Astrocyte (in vitro differentiated cells and primary cell): ENCODE data around the gene HLF. TPM values are rescaled to one million over a fixed set of nuclear protein-coding genes. Genes with fewer than 3 reads are reported as not detected.

Experiments used
- DNase-seq: peaks from one replicate; pipeline ENCODE4 v3.0.0-alpha.2; 2010; ENCODE audit warnings: low read depth
- FAIRE-seq: peaks from 2 replicates; lab custom pipeline; 2011; peaks lifted over from hg19 to GRCh38; lab: Jason Lieb, UNC
- H2AFZ ChIP-seq: 2 replicates; pipeline ENCODE4 v1.6.0; 2012; ENCODE audit warnings: low read depth, low read length, inconsistent platforms
- H3K27ac ChIP-seq: 2 replicates; pipeline ENCODE4 v1.5.1; 2011; ENCODE audit warnings: low read depth, low read length, inconsistent platforms
- H3K27me3 ChIP-seq: 2 replicates; pipeline ENCODE4 v1.6.0; 2011; ENCODE audit warnings: low read length, inconsistent platforms; ENCODE audit not compliant: insufficient read depth
- H3K36me3 ChIP-seq: 2 replicates; pipeline ENCODE4 v1.5.1; 2011; ENCODE audit warnings: low read length, inconsistent platforms; ENCODE audit not compliant: insufficient read depth
- H3K4me1 ChIP-seq: 2 replicates; pipeline ENCODE4 v1.5.1; 2011; ENCODE audit warnings: low read length, inconsistent platforms; ENCODE audit not compliant: insufficient read depth
- H3K4me2 ChIP-seq: 2 replicates; pipeline ENCODE4 v1.6.0; 2012; ENCODE audit warnings: low read length, inconsistent platforms
- H3K4me3 ChIP-seq: 2 replicates; pipeline ENCODE4 v1.5.1; 2011; ENCODE audit warnings: low read depth, mild to moderate bottlenecking, low read length, inconsistent platforms; ENCODE audit not compliant: insufficient read depth
- H3K79me2 ChIP-seq: 2 replicates; pipeline ENCODE4 v1.6.0; 2012; ENCODE audit warnings: mild to moderate bottlenecking, low read length, inconsistent platforms; ENCODE audit not compliant: insufficient read depth
- H3K9ac ChIP-seq: 2 replicates; pipeline ENCODE4 v1.6.0; 2012; ENCODE audit warnings: mild to moderate bottlenecking, low read length, inconsistent platforms
- H3K9me3 ChIP-seq: 2 replicates; pipeline ENCODE4 v1.5.1; 2012; ENCODE audit warnings: low read depth, mild to moderate bottlenecking, low read length, inconsistent platforms; ENCODE audit not compliant: insufficient read depth
- H4K20me1 ChIP-seq: 2 replicates; pipeline ENCODE4 v1.6.0; 2012; ENCODE audit warnings: low read length, inconsistent platforms; ENCODE audit not compliant: insufficient read depth
- H3K27ac Mint-ChIP-seq: one replicate; pipeline ENCODE4 v1.8.0; 2021; ENCODE audit warnings: mild to moderate bottlenecking, mixed read lengths; ENCODE audit not compliant: unreplicated experiment
- H3K27me3 Mint-ChIP-seq: one replicate; pipeline ENCODE4 v1.8.0; 2021; ENCODE audit warnings: low read depth, mixed read lengths; ENCODE audit not compliant: unreplicated experiment
- H3K36me3 Mint-ChIP-seq: one replicate; pipeline ENCODE4 v1.8.0; 2021; ENCODE audit warnings: low read depth, mixed read lengths; ENCODE audit not compliant: unreplicated experiment
- H3K4me1 Mint-ChIP-seq: one replicate; pipeline ENCODE4 v1.8.0; 2021; ENCODE audit warnings: low read depth, mixed read lengths; ENCODE audit not compliant: unreplicated experiment
- H3K4me3 Mint-ChIP-seq: one replicate; pipeline ENCODE4 v1.8.0; 2021; ENCODE audit warnings: mild to moderate bottlenecking, moderate library complexity, mixed read lengths; ENCODE audit not compliant: unreplicated experiment
- H3K9me3 Mint-ChIP-seq: one replicate; pipeline ENCODE4 v1.8.0; 2021; ENCODE audit warnings: mild to moderate bottlenecking, mixed read lengths; ENCODE audit not compliant: unreplicated experiment
- CTCF ChIP-seq: IDR thresholded peaks from 2 replicates; pipeline ENCODE4 v1.5.1; 2011; ENCODE audit warnings: low read depth, mild to moderate bottlenecking, inconsistent platforms, low read length, moderate library complexity; ENCODE audit not compliant: insufficient read depth
- EZH2 ChIP-seq: IDR thresholded peaks from 2 replicates; pipeline ENCODE4 v1.6.1; 2012; ENCODE audit warnings: mild to moderate bottlenecking, low read length, inconsistent platforms; ENCODE audit not compliant: insufficient read depth
- total RNA-seq: library from RNA; stranded (reverse); gene quantifications from 2 replicates; pipeline ENCODE4 v1.2.1, GENCODE V29; 2021

Gene HLF
- total RNA-seq, 1 donor from 2014 or later: not detected

DNA sequence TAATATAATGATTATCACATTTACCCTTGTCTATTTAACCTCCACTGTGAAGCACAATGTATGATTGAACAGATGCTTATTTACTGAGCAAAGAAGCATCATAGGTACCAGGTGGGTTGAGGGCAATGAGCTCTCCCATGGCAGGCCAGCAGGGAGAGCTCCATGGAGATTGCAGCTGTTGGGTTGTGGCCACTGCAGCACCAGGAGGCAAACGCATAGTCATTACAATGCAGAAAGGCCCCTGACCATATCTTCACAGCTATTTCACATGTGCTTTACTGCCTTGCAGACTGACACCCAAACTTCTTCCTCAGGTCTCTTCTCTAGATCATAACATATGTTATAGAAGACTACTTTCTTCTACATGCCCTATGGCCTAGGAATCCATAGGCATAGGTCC, 81.9 kb downstream of the HLF start:
- TF ChIP-seq CTCF (no peak), EZH2 (no peak)
- Histone ChIP-seq H3K36me3 (no peaks in the 10 kb centered on the region), H3K4me2 (no peak overlapping the region), H3K27me3 (peaks cover 4% of the 10 kb centered on the region), H3K4me1 (no peaks in the 10 kb centered on the region), H2AFZ (no peak overlapping the region), H4K20me1 (no peaks in the 10 kb centered on the region), H3K9me3 (peaks cover 4% of the 10 kb centered on the region), H3K9ac (no peak overlapping the region), H3K79me2 (no peaks in the 10 kb centered on the region), H3K4me3 (no peak overlapping the region), H3K27ac (no peak overlapping the region)
- DNase-seq (no peak), FAIRE-seq (no peak)
- H3K4me1 Mint-ChIP-seq: peaks cover 4% of the 10 kb centered on the region
- H3K36me3 Mint-ChIP-seq: peaks cover 3% of the 10 kb centered on the region
- H3K27me3 Mint-ChIP-seq: peaks cover 2% of the 10 kb centered on the region
- no peak overlapping the region for H3K27ac Mint-ChIP-seq
- peaks cover 3% of the 10 kb centered on the region for H3K9me3 Mint-ChIP-seq
- H3K4me3 Mint-ChIP-seq: no peak overlapping the region

DNA sequence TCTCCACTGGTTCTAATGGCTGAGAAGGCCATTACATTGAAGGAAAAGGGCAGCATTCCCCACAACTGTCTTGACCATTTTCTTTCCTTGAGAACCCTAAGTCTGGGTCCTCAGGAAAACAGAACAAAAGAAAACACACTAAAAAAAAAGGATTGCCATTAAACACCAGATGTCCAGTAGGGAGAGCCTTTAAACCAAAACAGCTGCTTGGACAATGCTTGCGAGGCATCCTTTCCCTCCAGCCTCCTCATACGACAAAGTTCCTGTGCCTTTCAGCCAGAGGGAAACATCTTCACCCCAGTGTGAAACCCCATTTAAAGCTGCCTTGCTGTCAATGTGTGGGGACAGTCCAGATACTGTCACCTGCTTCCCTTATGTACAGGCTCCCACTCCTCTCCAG, 82.6 kb downstream of the HLF start:
- Histone ChIP-seq H3K79me2 (no peaks in the 10 kb centered on the region), H3K4me3 (no peak overlapping the region), H4K20me1 (no peaks in the 10 kb centered on the region), H3K27me3 (peaks cover 4% of the 10 kb centered on the region), H3K4me1 (no peaks in the 10 kb centered on the region), H3K9ac (no peak overlapping the region), H3K27ac (no peak overlapping the region), H3K36me3 (no peaks in the 10 kb centered on the region), H2AFZ (no peak overlapping the region), H3K9me3 (peaks cover 4% of the 10 kb centered on the region), H3K4me2 (no peak overlapping the region)
- peaks cover 2% of the 10 kb centered on the region for H3K27me3 Mint-ChIP-seq
- FAIRE-seq (no peak), DNase-seq (no peak)
- TF ChIP-seq CTCF (no peak), EZH2 (no peak)
- H3K4me1 Mint-ChIP-seq: peaks cover 2% of the 10 kb centered on the region
- no peak overlapping the region for H3K4me3 Mint-ChIP-seq
- peaks cover 3% of the 10 kb centered on the region for H3K36me3 Mint-ChIP-seq
- H3K27ac Mint-ChIP-seq: no peak overlapping the region
- peaks cover 3% of the 10 kb centered on the region for H3K9me3 Mint-ChIP-seq

DNA sequence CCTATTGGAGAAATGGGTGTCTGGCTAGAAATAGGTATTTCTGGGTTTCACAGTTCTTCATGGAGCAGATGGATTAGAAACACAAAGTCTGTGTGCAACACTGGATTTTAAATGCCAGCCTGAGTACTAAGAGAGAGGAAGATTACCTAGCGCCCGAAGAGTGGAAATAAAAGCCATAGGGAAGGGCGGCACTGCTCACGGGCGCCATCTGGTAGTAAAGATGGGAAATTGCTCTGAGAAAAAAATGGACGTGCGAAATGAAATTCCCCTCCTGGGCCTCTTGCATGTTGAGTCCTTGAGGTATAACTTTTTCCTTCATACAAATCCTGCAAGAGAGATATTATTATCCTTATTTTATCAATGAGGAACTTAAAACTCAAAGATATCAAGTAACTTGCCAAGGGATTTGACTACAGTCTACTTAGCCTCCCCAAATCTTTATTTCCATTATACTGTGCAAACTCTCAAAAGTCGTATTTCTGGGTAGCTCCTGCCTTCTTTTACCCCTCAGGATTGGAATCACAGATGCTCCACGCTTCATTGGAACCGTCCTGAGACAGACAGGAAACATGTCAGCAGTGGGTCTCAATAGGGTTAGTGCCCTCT, 84.1 kb downstream of the HLF start:
- Mint-ChIP-seq H3K9me3 (peaks cover 3% of the 10 kb centered on the region), H3K4me1 (no peaks in the 10 kb centered on the region), H3K27ac (no peak overlapping the region), H3K36me3 (peaks cover 3% of the 10 kb centered on the region), H3K4me3 (no peak overlapping the region), H3K27me3 (peaks cover 2% of the 10 kb centered on the region)
- FAIRE-seq (no peak), DNase-seq (peak; percentile 7)
- Histone ChIP-seq H2AFZ (no peak overlapping the region), H3K27me3 (peaks cover 4% of the 10 kb centered on the region), H3K4me2 (no peak overlapping the region), H4K20me1 (no peaks in the 10 kb centered on the region), H3K9me3 (peaks cover 4% of the 10 kb centered on the region), H3K79me2 (no peaks in the 10 kb centered on the region), H3K4me3 (no peak overlapping the region), H3K36me3 (no peaks in the 10 kb centered on the region), H3K9ac (no peak overlapping the region), H3K4me1 (no peaks in the 10 kb centered on the region), H3K27ac (no peak overlapping the region)
- peak; percentile 76 for TF ChIP-seq CTCF
- no peak for TF ChIP-seq EZH2
